KMS-11 (cell line): Measurements from ENCODE around the gene PEX11A.

Source experiments
- H2AFZ ChIP-seq: fragments of 200-600 bp; sonication (generic); 2 replicates; pipeline ENCODE4 v1.6.1; 2016; ENCODE audit warnings: antibody characterized with exemption, mixed run types, low read depth
- H3K27ac ChIP-seq: fragments of 200-600 bp; sonication (generic); 2 replicates; pipeline ENCODE4 v1.6.1; 2016; ENCODE audit warnings: mild to moderate bottlenecking, mixed run types
- H3K27me3 ChIP-seq: fragments of 200-600 bp; sonication (generic); 2 replicates; pipeline ENCODE4 v1.6.1; 2017; ENCODE audit warnings: mild to moderate bottlenecking, low read depth, mixed run types, moderate library complexity; ENCODE audit not compliant: insufficient read depth
- H3K36me3 ChIP-seq: fragments of 200-600 bp; sonication (generic); 2 replicates; pipeline ENCODE4 v1.6.1; 2017; ENCODE audit warnings: mild to moderate bottlenecking, mixed run types; ENCODE audit not compliant: insufficient read depth
- H3K4me1 ChIP-seq: fragments of 200-600 bp; sonication (generic); 2 replicates; pipeline ENCODE4 v1.6.1; 2016; ENCODE audit warnings: mild to moderate bottlenecking, low read depth, mixed run types; ENCODE audit not compliant: poor library complexity, severe bottlenecking
- H3K4me2 ChIP-seq: fragments of 200-600 bp; sonication (generic); 2 replicates; pipeline ENCODE4 v1.7.0; 2016; ENCODE audit warnings: mild to moderate bottlenecking, mixed run types
- H3K4me3 ChIP-seq: fragments of 200-600 bp; sonication (generic); IDR thresholded peaks from 2 replicates; pipeline ENCODE4 v1.6.1; 2017; ENCODE audit warnings: low read depth, low read length, mixed read lengths; ENCODE audit not compliant: insufficient read depth
- H3K79me2 ChIP-seq: fragments of 200-600 bp; sonication (generic); 2 replicates; pipeline ENCODE4 v1.6.1; 2016; ENCODE audit warnings: low read depth, mixed run types; ENCODE audit not compliant: insufficient read depth
- H3K9ac ChIP-seq: fragments of 200-600 bp; sonication (generic); 2 replicates; pipeline ENCODE4 v1.6.1; 2016; ENCODE audit warnings: mild to moderate bottlenecking, mixed run types
- H4K20me1 ChIP-seq: fragments of 200-600 bp; sonication (generic); 2 replicates; pipeline ENCODE4 v1.6.1; 2016; ENCODE audit warnings: mild to moderate bottlenecking, mixed run types; ENCODE audit not compliant: insufficient read depth
- CTCF ChIP-seq: fragments of 200-600 bp; sonication (generic); conservative IDR thresholded peaks from 2 replicates; pipeline ENCODE4 v1.6.1; 2017; ENCODE audit warnings: low read depth, mild to moderate bottlenecking, antibody characterized with exemption, low read length, moderate library complexity, mixed read lengths

Gene PEX11A

GRCh38 chr15:89668171-89668570, 22.4 kb downstream of the PEX11A start:
- H3K4me3 ChIP-seq, result no peak overlapping the region
- no peak overlapping the region for H3K9ac ChIP-seq
- no peak overlapping the region for H2AFZ ChIP-seq
- no peaks in the 10 kb centered on the region for H3K79me2 ChIP-seq
- TF ChIP-seq CTCF, result no peak
- H3K4me1 ChIP-seq, result no peaks in the 10 kb centered on the region
- H3K27ac ChIP-seq, result no peak overlapping the region
- no peaks in the 10 kb centered on the region for H3K27me3 ChIP-seq
- H4K20me1 ChIP-seq, result no peaks in the 10 kb centered on the region
- H3K4me2 ChIP-seq, result no peak overlapping the region
- H3K36me3 ChIP-seq, result no peaks in the 10 kb centered on the region

- Histone ChIP-seq H2AFZ (no peak overlapping the region), H3K79me2 (no peaks in the 10 kb centered on the region), H3K36me3 (no peaks in the 10 kb centered on the region), H3K9ac (no peak overlapping the region), H3K4me1 (no peaks in the 10 kb centered on the region), H4K20me1 (no peaks in the 10 kb centered on the region), H3K27ac (no peak overlapping the region), H3K27me3 (no peaks in the 10 kb centered on the region), H3K4me3 (no peak overlapping the region), H3K4me2 (no peak overlapping the region)
- TF ChIP-seq CTCF, result no peak
Observed at GRCh38 chr15:89667706-89667960, 22.9 kb downstream of the PEX11A start.

- no peak overlapping the region for H3K27ac ChIP-seq
- H3K4me2 ChIP-seq, result no peak overlapping the region
- H3K36me3 ChIP-seq, result no peaks in the 10 kb centered on the region
- no peaks in the 10 kb centered on the region for H3K4me1 ChIP-seq
- H2AFZ ChIP-seq, result no peak overlapping the region
- no peak overlapping the region for H3K9ac ChIP-seq
- TF ChIP-seq CTCF, result no peak
- no peaks in the 10 kb centered on the region for H4K20me1 ChIP-seq
- H3K4me3 ChIP-seq, result no peak overlapping the region
- H3K27me3 ChIP-seq, result no peaks in the 10 kb centered on the region
- H3K79me2 ChIP-seq, result no peaks in the 10 kb centered on the region
Observed at GRCh38 chr15:89666858-89667705, 23.5 kb downstream of the PEX11A start.

- Histone ChIP-seq H3K4me3 (no peak overlapping the region), H3K4me2 (no peak overlapping the region), H2AFZ (no peak overlapping the region), H3K79me2 (no peaks in the 10 kb centered on the region), H3K36me3 (no peaks in the 10 kb centered on the region), H4K20me1 (no peaks in the 10 kb centered on the region), H3K27ac (no peak overlapping the region), H3K9ac (no peak overlapping the region), H3K4me1 (no peaks in the 10 kb centered on the region), H3K27me3 (no peaks in the 10 kb centered on the region)
- no peak for TF ChIP-seq CTCF
Observed at GRCh38 chr15:89666184-89666857, 24.2 kb downstream of the PEX11A start.
